Motor neuron (in vitro differentiated cells): ENCODE results near the gene DNAH3. TPM values are rescaled to one million over a fixed set of nuclear protein-coding genes. Genes with fewer than 3 reads are reported as not detected.
A peak's percentile ranks its signal among the peaks of the same experiment; 100 is the strongest.
"Not testable (repeated sequence)": the region's sequence is repeated elsewhere in the genome, so short reads cannot be mapped to it uniquely, and the experiment has no call there.

ENCODE experiments used
- ATAC-seq, 8 experiments: fragments of 200-7000 bp; cut with Tn5 transposase; replicated peaks in 6 of 8; 2 replicates each; pipeline ENCODE4 v1.8.0; 2021; ENCODE audit warnings: mild to moderate bottlenecking in 8 of 8, moderate library complexity in 8 of 8
- H3K27ac ChIP-seq, 2 donors: fragments of 250-450 bp; sonication (Bioruptor Pico); 2 replicates each; pipeline ENCODE4 v1.9.0; 2021; ENCODE audit warnings: antibody characterized with exemption in 2 of 2, mild to moderate bottlenecking in 2 of 2, moderate library complexity in 1 of 2
- H3K4me1 ChIP-seq, 2 donors: fragments of 250-450 bp; sonication (Bioruptor Pico); replicated peaks in 1 of 2; 2 replicates each; pipeline ENCODE4 v1.6.1; 2021; ENCODE audit warnings: antibody characterized with exemption in 2 of 2, mild to moderate bottlenecking in 2 of 2, moderate library complexity in 1 of 2
- H3K4me3 ChIP-seq, 5 donors: fragments of 250-450 bp; sonication (Bioruptor Pico); 2 replicates each; pipeline ENCODE4 v1.9.0; 2021; ENCODE audit warnings: antibody characterized with exemption in 5 of 5, mild to moderate bottlenecking in 5 of 5, moderate library complexity in 4 of 5
- WGBS, 10 experiments: fragments of 450-650 bp; shearing (Covaris generic); methylation state at CpG; one replicate each; pipeline ENCODE4 v1.0.0; 2022; 5-methylcytosine and 5-hydroxymethylcytosine counted together
- in situ Hi-C, 9 experiments: fragments of 400-800 bp; cut with MboI; loops; one replicate each; pipeline ENCODE4 v1.15.0; 2021; ENCODE audit warnings: low sequenced_read_pairs in 9 of 9, low pct_unique_long_range_greater_than_20kb in 2 of 9; ENCODE audit not compliant: unreplicated experiment in 9 of 9
- total RNA-seq, 8 experiments: library from RNA; unstranded; fragments of 300-600 nt; gene quantifications; 2 replicates each; pipeline versions ENCODE4 v1.2.3 to v1.2.4, GENCODE V29; 2022

Gene DNAH3
- total RNA-seq, 8 experiments from 2014 or later: 0.14 to 0.71 (median 0.24) TPM; not detected in 2

DNA sequence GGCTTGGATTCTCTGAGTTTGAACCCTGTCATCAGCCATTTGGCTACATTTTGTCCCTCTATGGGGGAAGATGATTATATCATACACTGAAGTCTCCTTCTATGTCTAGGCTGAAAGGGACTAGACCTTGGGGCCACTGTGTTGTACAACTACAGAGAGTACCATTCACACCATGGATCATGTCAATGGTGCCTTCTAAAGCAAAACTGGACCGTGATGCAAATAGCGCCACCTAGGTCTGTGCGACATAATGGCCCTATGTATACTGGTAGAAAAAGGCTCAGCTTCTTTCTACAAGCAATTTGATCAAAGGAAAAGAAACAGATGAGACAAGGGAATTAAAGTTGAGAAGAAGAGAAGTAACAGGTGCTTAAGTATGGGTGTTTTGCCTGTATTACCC is 149.4 kb downstream of the DNAH3 start:
- Histone ChIP-seq H3K4me1 (no peaks in the 10 kb centered on the region), H3K27ac (no peak overlapping the region), H3K4me3 (no peak overlapping the region)
- 6 to 73% (median 41%) methylated on average over 1 to 3 of the region's 3 CpGs; no CpG with 5 or more reads in 4 of the 10 experiments for WGBS, 10 experiments
- ATAC-seq: peak in 3 of 8 experiments; percentile 21 to 60 (median 32)
- in situ Hi-C loops: no loop called here

DNA sequence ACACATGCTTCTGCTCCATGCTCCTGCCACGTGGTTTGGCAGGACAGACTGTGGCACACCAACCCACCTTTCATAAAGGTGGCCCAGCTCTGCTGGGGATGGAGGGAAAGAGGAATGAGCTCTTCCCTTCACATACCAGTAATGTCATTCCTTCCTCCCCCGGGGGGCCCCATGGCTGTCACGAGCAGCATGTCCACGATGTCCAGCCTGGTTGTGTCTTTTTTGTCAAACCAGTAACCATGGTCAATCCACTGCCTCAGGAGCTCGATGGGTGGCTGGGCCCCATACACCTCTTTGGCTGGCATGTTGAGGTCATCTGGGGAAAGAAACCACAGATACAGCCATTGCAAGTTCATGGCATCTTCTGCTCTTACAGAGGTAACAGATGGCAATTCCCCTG is 153.5 kb downstream of the DNAH3 start:
- WGBS, 10 experiments: 20 to 100% (median 75%) methylated on average over 1 to 5 of the region's 5 CpGs; no CpG with 5 or more reads in 4 of the 10 experiments
- in situ Hi-C loops: loop anchor here in 1 of 9 experiments (10.0 kb wide), 1 partner anchor 62 kb away; no protein-coding TSS in a partner anchor
- no peaks in the 10 kb centered on the region for H3K4me1 ChIP-seq
- no peak for ATAC-seq
- no peak overlapping the region for H3K4me3 ChIP-seq
- H3K27ac ChIP-seq: no peak overlapping the region

DNA sequence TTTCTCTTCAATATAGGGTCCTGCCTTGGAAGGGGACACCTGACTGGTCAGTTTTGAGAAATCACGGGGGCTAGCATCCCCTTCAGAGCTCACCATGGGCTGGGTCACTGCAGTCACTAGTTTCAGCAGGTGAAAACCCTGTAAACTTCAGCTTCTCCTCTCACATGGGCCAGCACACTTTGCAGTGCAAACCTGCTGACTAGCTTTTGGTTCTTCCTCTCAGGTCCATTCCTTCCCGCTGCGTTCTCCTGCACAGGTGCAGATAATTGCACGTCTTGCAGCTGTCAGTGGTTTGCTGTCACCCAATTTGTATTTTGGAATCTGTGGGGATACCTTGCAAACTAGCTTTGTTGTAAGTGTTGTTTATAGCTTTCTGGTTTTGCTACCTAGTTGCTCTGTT is 154.9 kb downstream of the DNAH3 start:
- H3K4me1 ChIP-seq: no peaks in the 10 kb centered on the region
- no peak for ATAC-seq
- H3K4me3 ChIP-seq: no peak overlapping the region
- in situ Hi-C loops: loop anchor here in 1 of 9 experiments (10.0 kb wide), 1 partner anchor 61 kb away; no protein-coding TSS in a partner anchor
- 44 to 92% (median 79%) methylated on average over 2 to 4 of the region's 4 CpGs; no CpG with 5 or more reads in 3 of the 10 experiments for WGBS, 10 experiments
- no peak overlapping the region for H3K27ac ChIP-seq

DNA sequence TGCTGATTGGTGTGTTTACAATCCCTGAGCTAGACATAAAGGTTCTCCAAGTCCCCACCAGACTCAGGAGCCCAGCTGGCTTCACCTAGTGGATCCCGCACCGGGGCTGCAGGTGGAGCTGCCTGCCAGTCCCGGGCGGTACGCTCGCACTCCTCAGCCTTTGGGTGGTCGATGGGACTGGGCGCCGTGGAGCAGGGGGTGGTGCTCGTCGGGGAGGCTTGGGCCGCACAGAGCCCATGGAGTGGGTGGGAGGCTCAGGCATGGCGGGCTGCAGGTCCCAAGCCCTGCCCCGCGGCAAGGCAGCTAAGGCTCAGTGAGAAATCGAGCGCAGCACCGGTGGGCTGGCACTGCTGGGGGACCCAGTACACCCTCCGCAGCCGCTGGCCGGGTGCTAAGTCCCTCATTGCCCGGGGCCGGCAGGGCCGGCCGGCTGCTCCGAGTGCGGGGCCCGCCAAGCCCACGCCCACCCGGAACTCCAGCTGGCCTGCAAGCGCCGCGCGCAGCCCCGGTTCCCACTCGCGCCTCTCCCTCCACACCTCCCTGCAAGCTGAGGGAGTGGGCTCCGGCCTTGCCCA is 161.1 kb downstream of the DNAH3 start:
- not testable (repeated sequence) for H3K4me1 ChIP-seq, H3K27ac ChIP-seq, H3K4me3 ChIP-seq, ATAC-seq
- in situ Hi-C loops: loop anchor here in 1 of 9 experiments (10.0 kb wide), 1 partner anchor 55 kb away; no protein-coding TSS in a partner anchor
- 84 to 100% (median 100%) methylated on average over 2 to 5 of the region's 38 CpGs; no CpG with 5 or more reads in 7 of the 10 experiments for WGBS, 10 experiments

DNA sequence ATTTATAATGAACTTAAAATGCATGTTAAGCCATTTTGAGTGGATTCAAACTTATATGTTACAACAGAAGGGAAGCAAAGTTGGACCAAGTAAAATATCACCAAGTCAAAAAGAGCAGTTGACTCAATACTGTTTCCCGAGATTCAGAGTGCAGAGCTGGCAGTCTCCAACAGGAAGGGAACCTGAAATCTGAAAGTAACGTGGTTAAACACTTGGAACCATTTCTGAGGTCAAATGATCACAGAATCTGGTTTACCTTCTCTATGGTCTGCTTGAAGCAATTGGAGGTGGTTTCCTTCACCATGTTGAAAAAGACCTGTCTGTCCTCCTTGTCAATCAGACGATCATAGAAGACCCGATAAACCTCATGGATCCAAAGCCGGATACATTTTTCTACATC is 163.6 kb downstream of the DNAH3 start:
- no peaks in the 10 kb centered on the region for H3K4me1 ChIP-seq
- no peak overlapping the region for H3K27ac ChIP-seq
- no peak overlapping the region for H3K4me3 ChIP-seq
- no peak for ATAC-seq
- WGBS, 10 experiments: 8 to 100% (median 74%) methylated on average over 1 to 5 of the region's 5 CpGs; no CpG with 5 or more reads in 2 of the 10 experiments
- in situ Hi-C loops: no loop called here

DNA sequence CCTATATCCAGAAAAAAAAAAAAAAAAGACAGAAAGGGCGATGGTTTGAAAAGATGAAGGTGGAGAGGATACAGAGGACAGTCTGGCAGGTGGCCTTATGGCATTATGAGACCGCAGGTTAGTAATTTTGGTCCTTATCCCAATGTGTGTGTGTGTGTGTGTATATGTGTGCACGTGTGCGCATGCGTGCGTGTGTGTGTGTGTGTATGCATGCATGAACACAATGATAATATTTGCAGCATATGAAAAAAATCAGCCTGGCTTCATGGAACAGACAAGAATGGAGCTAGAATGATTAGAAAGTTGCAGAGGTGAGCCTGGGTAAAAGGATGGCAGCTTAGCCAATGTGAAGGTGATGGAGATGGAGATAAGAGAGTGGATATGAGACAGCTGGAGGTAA is 166.6 kb downstream of the DNAH3 start:
- Histone ChIP-seq H3K4me3 (no peak overlapping the region), H3K4me1 (no peaks in the 10 kb centered on the region), H3K27ac (no peak overlapping the region)
- 53 to 97% (median 84%) methylated on average over 2 to 6 of the region's 6 CpGs; no CpG with 5 or more reads in 1 of the 10 experiments for WGBS, 10 experiments
- no peak for ATAC-seq
- in situ Hi-C loops: no loop called here

DNA sequence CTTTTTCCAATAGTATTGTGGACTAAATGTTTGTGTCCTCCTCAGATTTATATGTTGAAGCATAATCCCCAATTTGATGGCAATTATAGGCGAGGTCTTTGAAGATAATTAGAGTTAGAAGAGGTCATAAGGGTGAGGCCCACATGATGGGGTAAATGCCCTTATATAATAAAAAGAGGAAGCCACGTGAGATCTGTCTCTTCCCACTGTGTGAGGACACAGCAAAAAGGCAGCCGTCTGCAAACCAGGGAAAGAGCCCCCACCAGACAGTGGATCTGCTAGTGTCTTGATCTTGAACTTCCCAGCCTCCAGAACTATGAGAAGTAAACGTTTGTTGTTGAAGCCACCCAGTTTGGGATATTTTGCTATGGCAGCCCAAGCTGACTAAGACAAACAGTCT is 174.1 kb downstream of the DNAH3 start:
- H3K4me1 ChIP-seq: no peaks in the 10 kb centered on the region
- ATAC-seq: no peak
- H3K4me3 ChIP-seq: no peak overlapping the region
- 0 to 67% (median 42%) methylated on average over 1 to 4 of the region's 4 CpGs; no CpG with 5 or more reads in 3 of the 10 experiments for WGBS, 10 experiments
- no peak overlapping the region for H3K27ac ChIP-seq
- in situ Hi-C loops: no loop called here

DNA sequence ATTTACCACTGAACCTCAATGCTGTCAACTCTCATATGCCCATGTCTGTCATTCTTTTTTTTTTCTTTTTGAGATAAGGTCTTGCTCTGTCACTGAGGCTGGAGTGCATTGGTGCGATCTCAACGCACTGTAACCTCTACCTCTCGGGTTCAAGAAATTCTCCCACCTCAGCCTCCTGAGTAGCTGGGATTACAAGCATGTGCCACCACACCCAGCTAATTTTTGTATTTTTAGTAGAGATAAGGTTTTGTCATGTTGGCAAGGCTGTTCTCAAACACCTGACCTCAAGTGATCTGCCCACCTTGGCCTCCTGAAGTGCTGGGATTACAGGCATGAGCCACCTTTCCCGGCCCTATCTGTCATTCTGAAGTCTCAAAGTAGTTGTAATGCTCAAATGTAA is 177.4 kb downstream of the DNAH3 start:
- H3K4me1 ChIP-seq, in situ Hi-C loops, H3K4me3 ChIP-seq, ATAC-seq, H3K27ac ChIP-seq: not testable (repeated sequence)
- 74 to 100% (median 92%) methylated on average over 1 to 4 of the region's 4 CpGs; no CpG with 5 or more reads in 3 of the 10 experiments for WGBS, 10 experiments

DNA sequence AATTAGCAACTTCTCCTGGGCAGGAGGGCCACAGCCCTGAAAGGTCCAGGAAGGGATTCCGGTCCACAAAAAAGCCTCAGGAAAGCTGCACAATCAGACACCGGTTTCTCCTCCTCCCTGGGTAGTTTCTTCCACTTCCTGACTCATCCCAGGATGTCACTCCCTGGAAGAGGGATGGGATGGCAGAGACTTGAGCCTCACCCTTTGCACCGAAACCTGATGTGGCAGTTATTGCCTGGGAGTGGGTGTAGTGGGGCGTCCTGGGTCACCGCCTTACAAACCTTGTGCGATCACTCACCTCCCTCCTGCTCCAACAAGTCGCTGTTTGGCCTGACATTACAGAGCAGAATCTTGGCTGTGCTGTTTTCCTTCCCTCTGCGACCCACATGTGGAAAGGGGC is 179.2 kb downstream of the DNAH3 start:
- in situ Hi-C loops: no loop called here
- WGBS, 10 experiments: 20 to 83% (median 55%) methylated on average over 1 to 7 of the region's 8 CpGs; no CpG with 5 or more reads in 6 of the 10 experiments
- Histone ChIP-seq H3K27ac (no peak overlapping the region), H3K4me1 (no peaks in the 10 kb centered on the region), H3K4me3 (no peak overlapping the region)
- ATAC-seq: peak in 2 of 8 experiments; percentile 31 to 53

DNA sequence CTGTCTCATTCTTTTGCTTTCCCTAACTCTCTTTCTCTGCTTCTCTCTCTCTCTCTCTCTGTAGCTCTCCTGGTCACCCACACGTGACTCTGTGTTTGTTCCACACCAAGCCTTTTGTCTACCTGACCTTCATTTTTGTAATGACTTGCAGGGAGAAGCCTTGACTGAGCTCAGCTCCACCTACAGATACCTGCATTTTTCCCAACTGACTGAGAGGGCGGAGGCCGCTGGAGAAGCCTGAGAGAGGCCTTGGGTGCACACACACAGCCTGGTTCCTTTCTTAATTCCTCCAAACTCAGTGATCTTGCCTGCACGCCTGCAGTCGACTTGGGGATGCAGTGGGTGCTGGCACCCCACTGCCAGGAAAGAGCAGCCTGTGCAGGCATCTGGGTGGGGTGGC is 181.3 kb downstream of the DNAH3 start:
- no peak overlapping the region for H3K27ac ChIP-seq
- H3K4me1 ChIP-seq: no peaks in the 10 kb centered on the region
- ATAC-seq: no peak
- H3K4me3 ChIP-seq: no peak overlapping the region
- WGBS, 10 experiments: 0 to 100% (median 70%) methylated on average over 1 to 5 of the region's 5 CpGs; no CpG with 5 or more reads in 1 of the 10 experiments
- in situ Hi-C loops: no loop called here

DNA sequence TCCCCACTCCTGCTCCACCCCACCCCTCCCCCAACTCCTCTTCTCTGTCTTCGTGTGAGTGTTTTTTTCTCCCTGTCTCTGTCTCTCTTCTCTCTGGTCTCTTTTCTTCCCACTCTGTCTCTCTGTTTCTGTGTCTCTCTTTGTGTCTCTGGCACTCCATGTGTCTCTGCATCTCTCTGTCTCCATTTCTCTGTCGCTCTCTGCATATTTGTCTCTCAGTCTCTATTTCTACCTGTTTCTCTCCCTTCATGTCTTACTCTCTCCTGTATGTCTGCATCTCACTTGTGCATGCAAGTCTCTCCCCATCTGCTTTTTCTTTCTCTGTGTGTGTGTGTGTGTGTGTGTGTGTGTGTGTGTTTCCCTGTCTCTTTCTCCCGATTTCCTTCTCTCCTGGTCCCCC is 181.9 kb downstream of the DNAH3 start:
- 5 to 100% (median 44%) methylated on average over 1 to 3 of the region's 3 CpGs; no CpG with 5 or more reads in 3 of the 10 experiments for WGBS, 10 experiments
- ATAC-seq: no peak
- Histone ChIP-seq H3K4me1 (no peaks in the 10 kb centered on the region), H3K27ac (no peak overlapping the region), H3K4me3 (no peak overlapping the region)
- in situ Hi-C loops: no loop called here

DNA sequence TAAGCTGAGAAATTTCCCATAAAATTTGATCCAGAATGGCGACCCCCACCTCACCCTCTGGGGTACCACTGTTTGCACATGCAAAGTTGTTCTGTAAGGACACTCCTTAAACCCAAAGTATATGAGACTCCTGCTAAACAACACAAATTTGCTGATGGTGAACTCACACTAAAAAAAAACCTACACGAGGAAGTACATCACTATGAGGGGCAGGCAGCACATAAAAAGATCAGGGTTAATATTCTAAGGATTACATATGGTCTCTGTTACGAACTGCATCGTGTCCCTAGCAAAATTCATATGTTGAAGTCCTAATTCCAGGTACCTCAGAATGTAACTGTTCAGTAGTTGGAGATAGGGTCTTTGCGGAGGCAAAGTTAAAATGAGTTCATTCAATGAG is 189.7 kb downstream of the DNAH3 start:
- ATAC-seq: no peak
- in situ Hi-C loops: no loop called here
- no peak overlapping the region for H3K27ac ChIP-seq
- 14 to 100% (median 70%) methylated on average over 1 to 5 of the region's 5 CpGs for WGBS, 10 experiments
- H3K4me3 ChIP-seq: no peak overlapping the region
- no peaks in the 10 kb centered on the region for H3K4me1 ChIP-seq

DNA sequence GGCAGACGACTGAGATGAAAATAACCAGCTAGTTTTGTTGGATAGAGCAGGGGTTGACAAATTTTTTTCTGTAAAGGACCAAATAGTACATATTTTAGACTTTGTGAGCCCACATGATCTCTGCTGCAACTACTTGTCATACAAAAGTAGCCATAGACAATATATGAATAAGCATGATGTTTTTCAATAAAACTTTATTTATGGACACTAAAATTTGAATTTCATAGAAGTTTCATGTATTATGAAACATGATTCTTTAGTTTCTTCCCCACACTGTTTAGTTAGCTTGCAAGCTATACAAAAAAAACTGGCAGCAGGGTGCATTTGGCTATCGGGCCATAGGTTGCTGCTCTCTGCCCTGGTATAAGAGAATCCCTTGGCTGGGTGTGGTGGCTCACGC is 193.5 kb downstream of the DNAH3 start:
- Histone ChIP-seq H3K27ac (no peak overlapping the region), H3K4me1 (peaks cover 0 to 3% of the 10 kb centered on the region in 2 donors), H3K4me3 (no peak overlapping the region)
- in situ Hi-C loops: no loop called here
- ATAC-seq: no peak
- WGBS, 10 experiments: 0 to 100% (median 74%) methylated on average over 1 to 3 of the region's 3 CpGs; no CpG with 5 or more reads in 1 of the 10 experiments

DNA sequence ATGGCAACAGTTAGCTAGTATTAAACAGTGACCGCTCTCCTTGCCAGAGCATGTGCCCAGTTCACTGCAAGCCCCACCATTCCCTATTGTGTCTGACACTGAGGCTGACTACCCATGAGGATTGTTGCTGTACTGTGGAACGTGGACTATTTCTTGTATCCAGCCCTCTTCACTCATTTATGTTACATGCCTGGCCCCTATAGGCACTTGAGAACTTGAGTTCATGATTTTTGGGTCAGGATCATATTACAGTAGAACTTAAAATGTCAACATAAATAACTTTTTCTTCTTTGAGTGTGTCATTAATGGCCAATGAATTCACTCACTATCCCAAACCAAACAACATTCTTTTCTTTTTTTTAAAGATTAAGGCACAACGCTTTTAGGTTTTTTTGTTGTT is 194.3 kb downstream of the DNAH3 start:
- peaks cover 0 to 3% of the 10 kb centered on the region in 2 donors for H3K4me1 ChIP-seq
- in situ Hi-C loops: no loop called here
- 7 to 100% (median 73%) methylated on average over 1 to 2 of the region's 3 CpGs; no CpG with 5 or more reads in 1 of the 10 experiments for WGBS, 10 experiments
- H3K4me3 ChIP-seq: no peak overlapping the region
- H3K27ac ChIP-seq: no peak overlapping the region
- ATAC-seq: peak in 1 of 8 experiments; percentile 32
